ENCODE measurements around the gene CAMSAP3. TPM values are rescaled to one million over a fixed set of nuclear protein-coding genes. Genes with fewer than 3 reads are reported as not detected.
A peak's percentile ranks its signal among the peaks of the same experiment; 100 is the strongest.

Gene CAMSAP3
- total RNA-seq, 1 experiment from 2014 or later = 6.7 TPM

DNA sequence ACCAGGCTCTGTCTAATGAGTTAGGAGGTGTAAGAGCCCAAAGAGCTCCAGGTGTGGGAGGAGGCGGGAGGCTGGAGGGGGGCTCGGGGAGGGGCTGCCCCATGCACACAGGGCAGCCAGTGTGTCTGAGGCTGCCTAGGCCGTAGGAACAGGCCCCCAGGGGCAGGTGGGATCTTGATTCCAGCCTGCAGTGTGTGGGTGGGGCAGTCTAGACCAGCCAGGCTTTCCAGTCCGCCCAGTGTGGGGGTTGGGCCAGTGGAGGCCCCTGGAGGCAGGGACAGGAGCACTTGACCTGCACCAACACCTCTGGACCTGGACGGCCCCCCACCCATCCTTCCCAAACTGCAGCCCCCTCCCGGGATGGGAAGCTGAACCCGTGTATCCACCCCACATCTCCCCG, 5.4 kb upstream of the CAMSAP3 start:
- Mint-ChIP-seq H3K4me1 (ENCODE audit: insufficient read depth, unreplicated experiment) (peaks cover 9% of the 10 kb centered on the region), H3K4me3 (ENCODE audit: unreplicated experiment) (no peak overlapping the region), H3K36me3 (ENCODE audit: insufficient read depth, unreplicated experiment) (no peaks in the 10 kb centered on the region), H3K9me3 (ENCODE audit: unreplicated experiment) (no peaks in the 10 kb centered on the region), H3K27ac (ENCODE audit: low read depth, unreplicated experiment) (no peak overlapping the region), H3K27me3 (ENCODE audit: insufficient read depth, unreplicated experiment) (no peaks in the 10 kb centered on the region)
- no peak for DNase-seq (ENCODE audit: unreplicated experiment)
- CTCF ChIA-PET = interaction anchor here (1.6 kb wide), 1 partner anchor 22 kb away, joined by 7 read pairs; no protein-coding TSS in a partner anchor
- no TSS peak for BruUV-seq (replicated peaks)
- intact Hi-C loops (cut with micrococcal nuclease) = no loop called here
- TF ChIP-seq, protein P1, sequence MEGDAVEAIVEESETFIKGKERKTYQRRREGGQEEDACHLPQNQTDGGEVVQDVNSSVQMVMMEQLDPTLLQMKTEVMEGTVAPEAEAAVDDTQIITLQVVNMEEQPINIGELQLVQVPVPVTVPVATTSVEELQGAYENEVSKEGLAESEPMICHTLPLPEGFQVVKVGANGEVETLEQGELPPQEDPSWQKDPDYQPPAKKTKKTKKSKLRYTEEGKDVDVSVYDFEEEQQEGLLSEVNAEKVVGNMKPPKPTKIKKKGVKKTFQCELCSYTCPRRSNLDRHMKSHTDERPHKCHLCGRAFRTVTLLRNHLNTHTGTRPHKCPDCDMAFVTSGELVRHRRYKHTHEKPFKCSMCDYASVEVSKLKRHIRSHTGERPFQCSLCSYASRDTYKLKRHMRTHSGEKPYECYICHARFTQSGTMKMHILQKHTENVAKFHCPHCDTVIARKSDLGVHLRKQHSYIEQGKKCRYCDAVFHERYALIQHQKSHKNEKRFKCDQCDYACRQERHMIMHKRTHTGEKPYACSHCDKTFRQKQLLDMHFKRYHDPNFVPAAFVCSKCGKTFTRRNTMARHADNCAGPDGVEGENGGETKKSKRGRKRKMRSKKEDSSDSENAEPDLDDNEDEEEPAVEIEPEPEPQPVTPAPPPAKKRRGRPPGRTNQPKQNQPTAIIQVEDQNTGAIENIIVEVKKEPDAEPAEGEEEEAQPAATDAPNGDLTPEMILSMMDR (IDR thresholded peaks at IDR 0.05; ENCODE audit: unreplicated experiment) = no peak
- POLR2A ChIA-PET = interaction anchor here (0.5 kb wide), 1 partner anchor 19 kb away, joined by 3 read pairs; no protein-coding TSS in a partner anchor

- H3K9me3 Mint-ChIP-seq (ENCODE audit: unreplicated experiment) = no peaks in the 10 kb centered on the region
- peak overlapping the region; percentile 49 for H3K27ac Mint-ChIP-seq (ENCODE audit: low read depth, unreplicated experiment)
- TF ChIP-seq, protein P1 (IDR thresholded peaks at IDR 0.05; ENCODE audit: unreplicated experiment) = no peak
- H3K27me3 Mint-ChIP-seq (ENCODE audit: insufficient read depth, unreplicated experiment) = no peaks in the 10 kb centered on the region
- H3K4me3 Mint-ChIP-seq (ENCODE audit: unreplicated experiment) = peak overlapping the region; percentile 71
- ChIA-PET CTCF (interaction anchor here (0.6 to 4.1 kb wide), 5 partner anchors 24 to 1518 kb away, joined by 3 to 35 read pairs (median 3); partner anchors contain the start of gene TRAPPC5), POLR2A (interaction anchor here (1.2 to 2.8 kb wide), 6 partner anchors 11 to 32 kb away, joined by 4 to 18 read pairs (median 8); partner anchors contain the start of genes PET100 and XAB2)
- BruUV-seq (replicated peaks) = no TSS peak
- H3K36me3 Mint-ChIP-seq (ENCODE audit: insufficient read depth, unreplicated experiment) = no peaks in the 10 kb centered on the region
- peaks cover 5% of the 10 kb centered on the region for H3K4me1 Mint-ChIP-seq (ENCODE audit: insufficient read depth, unreplicated experiment)
- intact Hi-C loops (cut with micrococcal nuclease) = no loop called here
- no peak for DNase-seq (ENCODE audit: unreplicated experiment)
Measured at GRCh38 chr19:7596211-7596937, 711 bp downstream of the CAMSAP3 start.

- Mint-ChIP-seq H3K4me3 (ENCODE audit: unreplicated experiment) (no peak overlapping the region), H3K4me1 (ENCODE audit: insufficient read depth, unreplicated experiment) (peaks cover 5% of the 10 kb centered on the region), H3K9me3 (ENCODE audit: unreplicated experiment) (no peaks in the 10 kb centered on the region), H3K36me3 (ENCODE audit: insufficient read depth, unreplicated experiment) (no peaks in the 10 kb centered on the region), H3K27ac (ENCODE audit: low read depth, unreplicated experiment) (no peak overlapping the region), H3K27me3 (ENCODE audit: insufficient read depth, unreplicated experiment) (no peaks in the 10 kb centered on the region)
- ChIA-PET POLR2A (interaction anchor here (0.6 to 2.8 kb wide), 7 partner anchors 12 to 101 kb away, joined by 3 to 18 read pairs (median 7); partner anchors contain the start of genes PET100 and XAB2), CTCF (interaction anchor here (0.6 to 4.1 kb wide), 6 partner anchors 30 to 481 kb away, joined by 3 to 35 read pairs (median 3); no protein-coding TSS in a partner anchor)
- no peak for DNase-seq (ENCODE audit: unreplicated experiment)
- intact Hi-C loops (cut with micrococcal nuclease) = no loop called here
- BruUV-seq (replicated peaks) = no TSS peak
- TF ChIP-seq, protein P1 (IDR thresholded peaks at IDR 0.05; ENCODE audit: unreplicated experiment) = no peak
Measured at GRCh38 chr19:7597689-7598088, 2.0 kb downstream of the CAMSAP3 start.

- no peaks in the 10 kb centered on the region for H3K9me3 Mint-ChIP-seq (ENCODE audit: unreplicated experiment)
- DNase-seq (ENCODE audit: unreplicated experiment) = no peak
- no peaks in the 10 kb centered on the region for H3K36me3 Mint-ChIP-seq (ENCODE audit: insufficient read depth, unreplicated experiment)
- ChIA-PET CTCF (interaction anchor here (0.6 to 4.1 kb wide), 4 partner anchors 30 to 244 kb away, joined by 3 to 35 read pairs (median 3); no protein-coding TSS in a partner anchor), POLR2A (interaction anchor here (2.5 to 2.8 kb wide), 2 partner anchors 29 to 31 kb away, joined by 8 to 18 read pairs; partner anchors contain the start of genes PET100 and XAB2)
- peaks cover 5% of the 10 kb centered on the region for H3K4me1 Mint-ChIP-seq (ENCODE audit: insufficient read depth, unreplicated experiment)
- H3K4me3 Mint-ChIP-seq (ENCODE audit: unreplicated experiment) = no peak overlapping the region
- TF ChIP-seq, protein P1 (IDR thresholded peaks at IDR 0.05; ENCODE audit: unreplicated experiment) = no peak
- intact Hi-C loops (cut with micrococcal nuclease) = no loop called here
- H3K27me3 Mint-ChIP-seq (ENCODE audit: insufficient read depth, unreplicated experiment) = no peaks in the 10 kb centered on the region
- BruUV-seq (replicated peaks) = no TSS peak
- no peak overlapping the region for H3K27ac Mint-ChIP-seq (ENCODE audit: low read depth, unreplicated experiment)
Measured at GRCh38 chr19:7598180-7598579, 2.5 kb downstream of the CAMSAP3 start.
